Transverse colon (tissue), 4 donors: ENCODE results near the gene NCKAP5. TPM values are rescaled to one million over a fixed set of nuclear protein-coding genes. Genes with fewer than 3 reads are reported as not detected.

ENCODE experiments used
- DNase-seq: peaks from one replicate; pipeline ENCODE4 v3.0.0-alpha.2; 2019
- H3K27ac ChIP-seq, 4 donors: fragments of 200-600 bp; sonication (generic); 2 replicates each; pipeline ENCODE4 v1.5.1; 2016 to 2018; ENCODE audit warnings: inconsistent platforms in 4 of 4
- H3K27me3 ChIP-seq: fragments of 200-600 bp; sonication (generic); 2 replicates; pipeline ENCODE4 v1.5.1; 2017; ENCODE audit warnings: inconsistent platforms
- H3K36me3 ChIP-seq, 4 donors: fragments of 200-600 bp; sonication (generic); 2 replicates each; pipeline ENCODE4 v1.5.1; 2017 to 2019; ENCODE audit warnings: inconsistent platforms in 4 of 4
- H3K4me1 ChIP-seq, 4 donors: fragments of 200-600 bp; sonication (generic); 2 replicates each; pipeline ENCODE4 v1.5.1; 2017 to 2020; ENCODE audit warnings: inconsistent platforms in 4 of 4
- H3K4me3 ChIP-seq, 4 donors: fragments of 200-600 bp; sonication (generic); 1 replicate in 1 of 4; 2 replicates in 3 of 4; pipeline versions ENCODE4 v1.5.1 to v1.6.1; 2017 to 2019; ENCODE audit warnings: inconsistent platforms in 4 of 4
- H3K9me3 ChIP-seq, 2 donors: fragments of 200-600 bp; sonication (generic); 2 replicates each; pipeline ENCODE4 v1.5.1; 2017 to 2019; ENCODE audit warnings: inconsistent platforms in 2 of 2
- CTCF ChIP-seq, 5 experiments: fragments of 200-600 bp in 3 of 5; fragments of 450-650 bp in 2 of 5; sonication (generic) in 3 of 5; IDR thresholded peaks; 1 replicate in 2 of 5; 2 replicates in 3 of 5; pipeline ENCODE4 v1.5.1; 2016 to 2017; ENCODE audit warnings: antibody characterized with exemption in 5 of 5, inconsistent platforms in 3 of 5, mild to moderate bottlenecking in 2 of 5, moderate library complexity in 1 of 5
- EP300 ChIP-seq: sonication (generic); formaldehyde crosslinking; IDR thresholded peaks from one replicate; pipeline ENCODE4 v1.6.1; 2017; ENCODE audit warnings: antibody characterized with exemption, low read depth
- POLR2A ChIP-seq: fragments of 450-650 bp; IDR thresholded peaks from one replicate; pipeline ENCODE4 v1.6.1; 2016; ENCODE audit warnings: antibody characterized with exemption, mild to moderate bottlenecking, moderate library complexity
- POLR2AphosphoS5 ChIP-seq, 3 donors: sonication (generic); formaldehyde crosslinking; IDR thresholded peaks; one replicate each; pipeline ENCODE4 v1.6.1; 2016; ENCODE audit warnings: antibody characterized with exemption in 3 of 3
- WGBS, 2 donors: methylation state at CpG; one replicate each; pipeline ENCODE4 v1.1.5; 2018; ENCODE audit warnings: low coverage in 1 of 2; 5-methylcytosine and 5-hydroxymethylcytosine counted together
- in situ Hi-C, 4 donors: fragments of 200-750 bp; cut with MboI; loops; one replicate each; pipeline versions ENCODE4 v1.15.0 to v1.15.1; 2017; ENCODE audit warnings: low sequenced_read_pairs in 3 of 4, low pct_ligation_motif_present in 1 of 4, low pct_unique_long_range_greater_than_20kb in 1 of 4
- intact Hi-C: fragments of 100-400 bp; cut with DNase I; formaldehyde crosslinking; loops from one replicate; pipeline ENCODE4 v1.15.1; 2023; ENCODE audit warnings: low total_unique reads
- total RNA-seq, 4 donors: library from RNA; depleted of rRNA; stranded (reverse); fragments of >200 nt; gene quantifications; one replicate each; pipeline ENCODE4 v1.1.0, GENCODE V29; 2016

Gene NCKAP5
- total RNA-seq, 4 donors from 2014 or later, result 1.1 to 10.9 (median 5.0) TPM

- Histone ChIP-seq H3K27ac (no peak overlapping the region), H3K27me3 (no peaks in the 10 kb centered on the region), H3K4me1 (no peaks in the 10 kb centered on the region), H3K4me3 (no peak overlapping the region), H3K36me3 (no peaks in the 10 kb centered on the region), H3K9me3 (no peaks in the 10 kb centered on the region)
- TF ChIP-seq CTCF (IDR thresholded peaks at IDR 0.05) (no peak), EP300 (no peak), POLR2AphosphoS5 (IDR thresholded peaks at IDR 0.05) (no peak), POLR2A (no peak)
- in situ Hi-C loops (no loop called here), intact Hi-C loops (no loop called here)
- DNase-seq, result no peak
- WGBS, 2 donors, result 26 to 54% methylated on average over 2 to 4 of the region's 4 CpGs
Measured at GRCh38 chr2:132760971-132761370, 807.3 kb downstream of the NCKAP5 start.

GRCh38 chr2:132760405-132760804 is 807.9 kb downstream of the NCKAP5 start:
- DNase-seq, result no peak
- Histone ChIP-seq H3K4me1 (no peaks in the 10 kb centered on the region), H3K9me3 (no peaks in the 10 kb centered on the region), H3K27ac (no peak overlapping the region), H3K27me3 (no peaks in the 10 kb centered on the region), H3K4me3 (no peak overlapping the region), H3K36me3 (no peaks in the 10 kb centered on the region)
- intact Hi-C loops, result no loop called here
- in situ Hi-C loops, result no loop called here
- TF ChIP-seq POLR2AphosphoS5 (IDR thresholded peaks at IDR 0.05) (no peak), EP300 (no peak), POLR2A (no peak), CTCF (IDR thresholded peaks at IDR 0.05) (no peak)

GRCh38 chr2:132758995-132759394 is 809.3 kb downstream of the NCKAP5 start:
- H3K27me3 ChIP-seq, result no peaks in the 10 kb centered on the region
- DNase-seq, result no peak
- intact Hi-C loops, result no loop called here
- no peak overlapping the region for H3K27ac ChIP-seq
- no peak overlapping the region for H3K4me3 ChIP-seq
- in situ Hi-C loops, result no loop called here
- no peaks in the 10 kb centered on the region for H3K4me1 ChIP-seq
- H3K9me3 ChIP-seq, result no peaks in the 10 kb centered on the region
- H3K36me3 ChIP-seq, result no peaks in the 10 kb centered on the region
- no peak for TF ChIP-seq CTCF (IDR thresholded peaks at IDR 0.05)
- TF ChIP-seq POLR2A, result no peak
- no peak for TF ChIP-seq EP300
- TF ChIP-seq POLR2AphosphoS5 (IDR thresholded peaks at IDR 0.05), result no peak

GRCh38 chr2:132757676-132758075 is 810.6 kb downstream of the NCKAP5 start:
- no peaks in the 10 kb centered on the region for H3K36me3 ChIP-seq
- TF ChIP-seq CTCF (IDR thresholded peaks at IDR 0.05) (no peak), POLR2A (no peak), POLR2AphosphoS5 (IDR thresholded peaks at IDR 0.05) (no peak), EP300 (no peak)
- no peak overlapping the region for H3K4me3 ChIP-seq
- no peaks in the 10 kb centered on the region for H3K27me3 ChIP-seq
- intact Hi-C loops (no loop called here), in situ Hi-C loops (no loop called here)
- H3K9me3 ChIP-seq, result no peaks in the 10 kb centered on the region
- DNase-seq, result no peak
- WGBS, 2 donors, result 71 to 100% methylated on average over 2 to 3 of the region's 3 CpGs
- no peak overlapping the region for H3K27ac ChIP-seq
- H3K4me1 ChIP-seq, result no peaks in the 10 kb centered on the region
